ENCODE results near the gene LENG9.

- TF ChIP-seq CTCF (tag by site-specific recombination; IDR thresholded peaks at IDR 0.05) (no peak), GLIS1 (tag by site-specific recombination; IDR thresholded peaks at IDR 0.05) (no peak), ZNF18 (tag by site-specific recombination; IDR thresholded peaks at IDR 0.05) (no peak), PRDM4 (tag by site-specific recombination; IDR thresholded peaks at IDR 0.05) (no peak)
Measured at GRCh38 chr19:54436031-54436523, 27.5 kb downstream of the LENG9 start.
